Stimulated activated CD8-positive, alpha-beta memory T cell treated with anti-CD3 and anti-CD28 coated beads, Interleukin-4, amount 100 ng/mL, for 48 hours (primary cell): Measurements from ENCODE around the gene ACSM3.
"Not testable (repeated sequence)": the region's sequence is repeated elsewhere in the genome, so short reads cannot be mapped to it uniquely, and the experiment has no call there.

Experiments
- DNase-seq: peaks from one replicate; pipeline ENCODE4 v3.0.0-alpha.2; 2020

ACSM3 gene

DNA sequence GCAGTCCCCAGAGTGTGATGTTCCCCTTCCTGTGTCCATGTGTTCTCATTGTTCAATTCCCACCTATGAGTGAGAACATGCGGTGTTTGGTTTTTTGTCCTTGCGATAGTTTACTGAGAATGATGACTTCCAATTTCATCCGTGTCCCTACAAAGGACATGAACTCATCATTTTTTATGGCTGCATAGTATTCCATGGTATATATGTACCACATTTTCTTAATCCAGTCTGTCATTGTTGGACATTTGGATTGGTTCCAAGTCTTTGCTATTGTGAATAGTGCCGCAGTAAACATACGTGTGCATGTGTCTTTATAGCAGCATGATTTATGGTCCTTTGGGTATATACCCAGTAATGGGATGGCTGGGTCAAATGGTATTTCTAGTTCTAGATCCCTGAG lies 8.0 kb upstream of the ACSM3 start:
- not testable (repeated sequence) for DNase-seq

GRCh38 chr16:20760346-20760745 lies 3.5 kb upstream of the ACSM3 start:
- no peak for DNase-seq

DNA sequence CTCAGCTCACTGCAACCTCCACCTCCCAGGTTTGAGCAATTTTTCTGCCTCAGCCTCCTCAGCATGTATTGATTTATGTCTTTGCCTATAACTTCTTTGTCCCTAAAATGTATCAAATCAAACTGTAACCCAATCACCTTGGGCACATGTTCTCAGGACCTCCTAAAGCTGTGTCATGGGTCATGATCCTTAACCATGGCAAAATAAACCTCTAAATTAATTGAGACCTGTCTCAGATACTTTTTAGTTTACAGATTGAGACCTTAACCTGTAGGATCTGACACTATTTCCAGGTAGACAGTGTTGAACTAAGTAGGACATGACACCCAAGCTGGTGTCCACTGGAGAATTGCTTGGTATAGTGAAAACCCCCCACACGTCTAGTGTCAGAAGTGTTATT lies 2.6 kb upstream of the ACSM3 start:
- DNase-seq = no peak

DNA sequence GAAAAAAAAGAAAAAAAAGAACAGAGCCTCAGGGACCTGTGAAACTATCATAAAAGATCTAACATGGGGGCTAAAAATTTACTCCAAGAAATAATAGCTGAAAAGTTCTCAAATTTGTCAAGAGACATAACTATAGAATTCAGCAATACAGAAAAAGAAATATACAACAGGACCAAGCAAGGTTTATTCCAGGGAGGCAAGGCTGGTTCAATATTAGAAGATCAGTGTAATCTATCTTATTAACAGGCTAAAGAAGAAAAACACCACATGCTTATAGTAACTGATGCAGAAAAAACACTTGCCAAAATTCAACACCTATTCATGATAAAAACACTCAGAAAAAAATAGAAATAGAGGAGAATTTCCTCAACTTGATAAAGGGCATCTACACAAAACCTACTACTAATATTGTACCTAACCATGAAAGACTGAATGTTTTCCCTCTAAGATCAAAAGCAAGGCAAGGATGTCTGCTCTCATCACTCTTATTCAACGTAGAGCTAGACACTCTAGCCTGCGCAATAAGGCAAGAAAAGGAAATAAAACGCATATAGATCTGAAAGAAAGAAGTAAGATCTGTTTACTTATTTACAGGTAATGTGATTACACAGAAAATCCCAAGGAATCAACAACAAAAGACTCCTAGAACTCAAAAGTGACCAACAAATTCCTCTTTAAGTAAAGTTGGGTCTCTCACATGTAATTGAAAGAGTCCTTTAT lies 1.2 kb upstream of the ACSM3 start:
- no peak for DNase-seq

GRCh38 chr16:20764448-20764847 lies 634 bp downstream of the ACSM3 start:
- DNase-seq = not testable (repeated sequence)

- no peak for DNase-seq
Observed at GRCh38 chr16:20765732-20766131, 1.9 kb downstream of the ACSM3 start.

- no peak for DNase-seq
Observed at GRCh38 chr16:20766294-20766693, 2.5 kb downstream of the ACSM3 start.

DNA sequence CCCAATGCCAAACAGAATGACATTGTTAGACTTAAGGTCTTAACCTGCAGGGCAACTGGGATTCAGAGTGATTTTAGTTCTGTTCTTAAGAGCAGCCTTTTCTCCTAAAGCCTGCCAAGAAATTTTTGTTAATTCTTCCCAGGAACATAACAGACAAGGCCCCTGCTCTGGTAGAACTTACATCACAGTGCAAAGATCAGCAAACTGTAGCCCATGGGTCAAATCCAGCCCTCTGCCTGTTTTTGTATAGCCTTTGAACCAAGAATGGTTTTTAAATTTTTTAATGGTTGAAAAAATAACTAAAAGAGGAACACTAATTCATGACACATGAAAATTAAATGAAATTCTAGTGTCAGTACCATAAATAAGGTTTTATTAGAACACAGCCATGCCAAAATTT lies 3.8 kb downstream of the ACSM3 start:
- no peak for DNase-seq

GRCh38 chr16:20768121-20768520 lies 4.3 kb downstream of the ACSM3 start:
- no peak for DNase-seq

DNA sequence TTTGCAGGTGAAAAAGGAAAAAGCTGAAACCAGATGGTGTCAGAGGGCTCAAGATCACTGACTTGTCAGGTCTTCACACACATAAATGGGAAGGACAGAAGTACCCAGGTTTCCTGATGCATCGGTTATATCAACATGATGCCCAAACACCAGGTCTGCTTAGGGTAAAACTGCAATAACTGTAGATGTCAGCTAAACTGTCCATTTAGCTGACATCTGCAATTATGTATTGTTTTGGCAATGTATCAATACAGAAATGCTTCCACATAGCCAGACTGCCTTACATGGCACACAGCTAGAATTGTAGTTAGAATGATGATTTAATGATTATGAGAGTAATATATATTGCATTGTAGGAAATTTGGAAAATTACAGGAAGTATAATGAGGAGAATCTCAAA lies 5.0 kb downstream of the ACSM3 start:
- DNase-seq = no peak

GRCh38 chr16:20773679-20774078 lies 9.9 kb downstream of the ACSM3 start:
- no peak for DNase-seq

GRCh38 chr16:20774703-20775362 lies 11.0 kb downstream of the ACSM3 start:
- peak; percentile 83 for DNase-seq

- DNase-seq = no peak
Observed at GRCh38 chr16:20781697-20782096, 17.9 kb downstream of the ACSM3 start.

DNA sequence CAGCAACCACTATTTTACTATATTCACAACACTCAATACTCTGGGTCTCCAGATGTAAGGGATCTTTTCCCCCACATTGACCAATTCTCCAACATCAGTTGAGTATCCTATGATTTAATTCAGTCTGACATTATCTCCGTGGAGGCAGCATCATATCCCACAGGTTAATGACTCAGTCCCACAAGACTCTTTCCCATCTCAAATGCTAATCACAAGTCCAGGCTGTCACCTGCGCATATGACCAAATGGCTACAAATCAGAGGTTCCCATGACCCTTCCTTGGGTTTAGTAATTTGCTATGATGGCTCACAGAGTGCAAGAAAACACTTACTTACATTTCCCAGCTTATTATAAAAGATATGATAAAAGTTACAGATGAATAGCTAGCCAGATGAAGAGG lies 18.7 kb downstream of the ACSM3 start:
- DNase-seq = no peak

DNA sequence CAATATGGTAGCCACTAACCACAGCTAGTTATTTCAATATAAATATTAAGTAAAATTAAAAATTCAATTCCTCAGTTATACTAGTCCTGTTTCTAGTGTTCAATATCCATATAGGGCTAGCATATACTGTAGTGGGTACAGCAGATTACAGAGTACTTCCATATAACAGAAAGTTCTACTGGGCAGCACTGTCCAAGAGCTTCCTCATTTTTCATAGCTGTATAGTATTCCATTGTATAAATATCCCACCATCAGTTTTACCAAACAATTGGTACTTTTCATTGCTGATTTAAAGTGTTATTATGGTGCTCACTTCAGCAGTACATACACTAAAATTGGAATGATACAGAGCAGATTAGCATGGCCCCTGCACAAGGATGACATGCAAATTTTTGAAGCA lies 20.4 kb downstream of the ACSM3 start:
- DNase-seq = no peak

GRCh38 chr16:20789130-20789529 lies 25.3 kb downstream of the ACSM3 start:
- DNase-seq = no peak

DNA sequence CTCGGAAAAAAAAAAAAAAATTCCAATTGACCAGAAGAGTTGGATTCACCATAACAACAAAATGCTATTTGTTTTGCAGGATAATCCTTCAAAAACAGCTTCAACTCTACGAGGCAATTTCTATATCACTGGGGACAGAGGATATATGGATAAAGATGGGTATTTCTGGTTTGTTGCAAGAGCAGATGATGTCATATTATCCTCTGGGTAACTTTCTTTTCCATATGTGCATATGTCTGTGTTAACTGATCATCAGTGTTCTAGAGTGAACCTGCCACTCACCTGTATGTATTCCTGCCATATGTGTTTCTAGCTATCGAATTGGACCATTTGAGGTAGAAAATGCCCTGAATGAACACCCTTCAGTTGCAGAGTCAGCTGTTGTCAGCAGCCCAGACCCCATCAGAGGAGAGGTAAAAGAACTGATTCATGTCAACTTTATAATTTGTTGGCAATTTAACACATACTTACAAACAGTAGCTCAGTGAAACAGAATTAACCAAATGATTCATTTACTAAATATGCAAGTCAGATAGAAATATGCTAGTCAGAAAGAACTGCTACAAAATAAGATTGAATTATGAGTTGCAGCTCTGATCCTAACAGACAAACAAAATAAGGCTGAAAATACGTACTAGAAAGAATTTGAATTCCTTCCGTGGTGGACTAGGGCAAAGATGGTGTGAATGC lies 28.3 kb downstream of the ACSM3 start:
- DNase-seq = no peak

DNA sequence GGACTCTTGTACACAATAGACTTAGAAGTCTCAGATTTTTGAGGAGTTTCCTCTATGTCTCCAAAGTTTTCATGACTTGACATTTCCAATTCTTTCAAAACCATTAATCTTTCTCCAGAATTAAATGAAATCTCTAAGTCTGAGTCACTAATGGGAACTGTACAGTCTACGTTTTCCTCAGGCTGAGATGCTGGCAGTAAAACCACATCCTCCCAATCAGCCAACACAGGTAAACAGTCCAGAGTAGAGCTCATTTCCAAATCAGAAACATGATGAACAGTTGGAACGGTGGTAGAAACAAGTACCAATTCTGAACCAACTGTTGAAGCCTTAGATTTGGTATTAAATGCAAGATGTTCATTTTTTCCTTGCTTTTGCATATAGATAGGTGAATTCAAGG lies 34.5 kb downstream of the ACSM3 start:
- no peak for DNase-seq

DNA sequence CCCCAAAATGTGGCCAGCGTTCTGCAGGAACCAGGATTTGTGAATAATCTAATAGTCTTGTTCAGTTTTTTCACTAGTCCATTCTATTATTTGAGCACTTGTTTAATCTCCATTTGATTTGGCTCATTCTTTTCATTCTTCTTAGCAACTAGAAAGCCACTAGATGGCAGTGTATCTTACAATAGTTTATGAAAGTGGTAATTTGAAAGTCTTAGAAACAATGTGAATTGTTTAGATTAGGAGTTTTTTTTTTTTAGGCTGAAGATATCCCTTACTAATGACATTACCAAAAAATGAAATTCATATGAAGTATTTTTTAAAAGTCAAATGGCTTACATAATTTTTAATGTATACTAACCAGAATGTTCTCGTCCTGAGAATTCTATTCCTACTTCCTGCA lies 35.8 kb downstream of the ACSM3 start:
- DNase-seq = no peak

DNA sequence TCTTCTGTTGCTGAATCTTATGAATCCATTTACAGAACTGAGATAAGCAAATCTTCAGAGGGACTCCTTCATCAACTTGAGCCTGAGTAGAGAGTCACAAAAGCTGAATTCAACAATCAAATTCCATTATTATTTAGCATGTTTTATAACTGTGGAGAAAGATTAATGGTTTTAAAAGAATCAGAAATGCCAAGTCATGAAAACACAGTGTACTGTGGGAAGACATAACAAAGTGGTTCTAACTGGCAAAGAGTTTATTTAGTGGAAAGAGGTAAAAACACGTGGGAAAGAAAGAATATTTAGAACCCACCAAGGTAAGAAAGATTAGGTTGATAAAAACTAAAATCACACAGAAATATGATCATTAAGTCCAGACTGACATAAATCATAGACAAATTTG lies 37.5 kb downstream of the ACSM3 start:
- no peak for DNase-seq

- no peak for DNase-seq
Observed at GRCh38 chr16:20803192-20803560, 39.4 kb downstream of the ACSM3 start.

DNA sequence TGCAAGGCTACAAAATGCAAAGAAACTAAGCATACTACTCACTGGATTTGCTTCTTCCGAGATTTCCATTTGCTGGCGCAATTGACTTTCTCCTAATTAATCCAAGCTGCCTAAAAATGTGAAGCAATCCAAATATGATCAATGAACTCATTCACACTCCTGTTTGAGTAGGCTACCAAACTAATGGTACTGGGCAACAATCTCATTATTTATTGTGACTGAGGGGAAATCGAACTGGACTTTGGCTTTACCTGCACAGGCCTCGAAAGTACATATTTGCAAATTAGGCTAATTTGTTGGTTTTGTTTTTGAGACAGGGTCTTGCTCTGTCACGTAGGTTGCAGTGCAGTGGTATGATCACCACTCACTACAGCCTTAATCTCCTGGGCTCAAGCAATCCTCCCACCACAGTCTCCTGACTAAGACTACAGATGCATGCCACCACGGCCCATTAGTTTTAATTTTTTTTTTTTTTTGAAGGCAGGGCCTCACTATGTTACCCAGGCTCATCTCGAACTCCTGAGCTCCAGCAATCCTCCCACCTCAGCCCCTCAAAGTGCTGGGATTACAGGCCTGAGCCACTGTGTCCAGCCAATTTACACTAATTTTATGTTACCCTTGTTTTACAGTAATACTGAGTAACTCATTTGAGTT lies 39.9 kb downstream of the ACSM3 start:
- DNase-seq = no peak

GRCh38 chr16:20805684-20806167 lies 41.9 kb downstream of the ACSM3 start:
- not testable (repeated sequence) for DNase-seq
